Measurements from ENCODE around the gene UGT1A9.

The UGT1A9 gene

GRCh38 chr2:233817995-233818638 lies 146.4 kb downstream of the UGT1A9 start:
- no peak for DNase-seq (ENCODE audit: low read depth)

GRCh38 chr2:233818639-233819621 lies 147.2 kb downstream of the UGT1A9 start:
- DNase-seq (ENCODE audit: low read depth): no peak

- DNase-seq (ENCODE audit: low read depth): no peak
Observed at GRCh38 chr2:233819884-233820773, 148.4 kb downstream of the UGT1A9 start.

- no peak for DNase-seq (ENCODE audit: low read depth)
Observed at GRCh38 chr2:233820774-233821105, 149.0 kb downstream of the UGT1A9 start.

GRCh38 chr2:233821196-233821595 lies 149.5 kb downstream of the UGT1A9 start:
- DNase-seq (ENCODE audit: low read depth): no peak

- no peak for DNase-seq (ENCODE audit: low read depth)
Observed at GRCh38 chr2:233821709-233822100, 150.0 kb downstream of the UGT1A9 start.

GRCh38 chr2:233822101-233822771 lies 150.5 kb downstream of the UGT1A9 start:
- no peak for DNase-seq (ENCODE audit: low read depth)
